Muscle layer of duodenum (tissue), 2 donors: ENCODE measurements around the gene FAM53B.

Experiments
- H3K27ac ChIP-seq: one replicate; pipeline ENCODE4 v1.7.0; 2013; ENCODE audit warnings: mild to moderate bottlenecking, low read length
- H3K27me3 ChIP-seq: one replicate; pipeline ENCODE4 v1.7.0; 2013; ENCODE audit warnings: low read depth, mild to moderate bottlenecking, control low read depth, low read length
- H3K36me3 ChIP-seq, 2 donors: one replicate each; pipeline ENCODE4 v1.7.0; 2013; ENCODE audit warnings: low read length in 2 of 2, control low read depth in 1 of 2, mild to moderate bottlenecking in 1 of 2; ENCODE audit not compliant: insufficient read depth in 2 of 2, control insufficient read depth in 1 of 2
- H3K4me1 ChIP-seq, 2 donors: one replicate each; pipeline ENCODE4 v1.7.0; 2013; ENCODE audit warnings: low read length in 2 of 2, mild to moderate bottlenecking in 2 of 2, control low read depth in 1 of 2, moderate library complexity in 1 of 2; ENCODE audit not compliant: insufficient read depth in 2 of 2, control insufficient read depth in 1 of 2
- H3K4me3 ChIP-seq, 2 donors: one replicate each; pipeline ENCODE4 v1.7.0; 2013; ENCODE audit warnings: low read length in 2 of 2, low read depth in 1 of 2, mild to moderate bottlenecking in 1 of 2
- H3K9me3 ChIP-seq, 2 donors: one replicate each; pipeline ENCODE4 v1.7.0; 2013; ENCODE audit warnings: low read length in 2 of 2, control low read depth in 1 of 2, mild to moderate bottlenecking in 1 of 2; ENCODE audit not compliant: control insufficient read depth in 1 of 2
- donor health status: healthy.

Gene FAM53B

GRCh38 chr10:124741922-124742412 is 2.2 kb downstream of the FAM53B start:
- no peaks in the 10 kb centered on the region for H3K9me3 ChIP-seq
- peak overlapping the region; percentile 78 to 88 for H3K4me3 ChIP-seq
- H3K27ac ChIP-seq = peak overlapping the region; percentile 88
- no peaks in the 10 kb centered on the region for H3K36me3 ChIP-seq
- no peaks in the 10 kb centered on the region for H3K27me3 ChIP-seq
- H3K4me1 ChIP-seq = peaks cover 61 to 70% of the 10 kb centered on the region in 2 donors

GRCh38 chr10:124741281-124741921 is 2.8 kb downstream of the FAM53B start:
- Histone ChIP-seq H3K9me3 (no peaks in the 10 kb centered on the region), H3K27me3 (no peaks in the 10 kb centered on the region), H3K27ac (peak overlapping the region; percentile 88), H3K4me3 (peak overlapping the region; percentile 78 to 88), H3K4me1 (peaks cover 67 to 76% of the 10 kb centered on the region in 2 donors), H3K36me3 (no peaks in the 10 kb centered on the region)

DNA sequence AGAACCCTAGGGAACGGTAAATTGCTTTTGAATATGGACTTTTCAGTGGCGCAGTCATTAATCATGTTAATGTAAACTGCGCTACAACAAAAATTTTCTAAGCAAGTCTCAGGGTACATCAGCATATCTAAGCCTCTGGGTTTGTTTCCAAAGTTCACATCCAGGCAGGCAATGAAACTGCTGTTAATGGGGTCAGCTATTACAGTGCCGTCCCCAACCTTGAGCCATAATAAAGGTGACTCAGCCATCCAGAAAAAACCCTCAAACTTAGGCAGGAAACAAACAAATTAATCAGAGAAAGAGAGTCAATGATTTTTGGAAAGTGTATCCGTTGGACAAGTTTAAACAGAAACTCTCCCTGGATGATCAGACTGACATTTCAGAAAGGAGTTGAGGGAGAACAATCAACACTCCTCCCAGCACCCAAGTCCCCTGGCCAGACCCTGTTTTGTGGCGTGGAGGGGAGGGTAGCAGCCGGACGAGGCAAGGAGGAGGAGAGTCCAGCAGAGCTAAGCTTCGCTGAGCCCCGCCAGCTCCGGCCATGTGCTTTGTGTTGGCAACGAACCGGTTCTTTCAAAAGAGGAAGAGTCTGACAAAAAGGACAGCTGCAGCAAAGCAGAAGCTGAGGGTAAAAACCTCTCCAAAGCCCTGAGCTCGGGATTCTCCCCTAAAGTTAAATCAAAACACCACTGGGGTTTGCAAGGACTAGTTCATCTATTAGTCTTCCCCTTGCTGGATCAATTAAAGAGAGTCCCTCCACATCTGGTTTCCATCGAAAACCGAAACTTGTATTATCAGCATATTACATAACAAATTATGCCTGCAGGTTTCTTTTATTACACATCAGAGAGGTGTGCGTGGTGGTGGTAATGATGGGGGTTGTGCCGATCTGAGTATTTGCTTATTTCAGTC is 3.6 kb downstream of the FAM53B start:
- Histone ChIP-seq H3K27me3 (no peaks in the 10 kb centered on the region), H3K27ac (peak overlapping the region; percentile 88), H3K4me3 (peak overlapping the region; percentile 78 to 88), H3K36me3 (no peaks in the 10 kb centered on the region), H3K9me3 (no peaks in the 10 kb centered on the region), H3K4me1 (peaks cover 68 to 81% of the 10 kb centered on the region in 2 donors)

- H3K4me3 ChIP-seq = peak overlapping the region in 1 of 2 donors; percentile 78
- no peaks in the 10 kb centered on the region for H3K9me3 ChIP-seq
- peaks cover 64 to 81% of the 10 kb centered on the region in 2 donors for H3K4me1 ChIP-seq
- no peaks in the 10 kb centered on the region for H3K27me3 ChIP-seq
- H3K36me3 ChIP-seq = no peaks in the 10 kb centered on the region
- peak overlapping the region; percentile 88 for H3K27ac ChIP-seq
These were observed 4.2 kb downstream of the FAM53B start for GRCh38 chr10:124739986-124740368.

DNA sequence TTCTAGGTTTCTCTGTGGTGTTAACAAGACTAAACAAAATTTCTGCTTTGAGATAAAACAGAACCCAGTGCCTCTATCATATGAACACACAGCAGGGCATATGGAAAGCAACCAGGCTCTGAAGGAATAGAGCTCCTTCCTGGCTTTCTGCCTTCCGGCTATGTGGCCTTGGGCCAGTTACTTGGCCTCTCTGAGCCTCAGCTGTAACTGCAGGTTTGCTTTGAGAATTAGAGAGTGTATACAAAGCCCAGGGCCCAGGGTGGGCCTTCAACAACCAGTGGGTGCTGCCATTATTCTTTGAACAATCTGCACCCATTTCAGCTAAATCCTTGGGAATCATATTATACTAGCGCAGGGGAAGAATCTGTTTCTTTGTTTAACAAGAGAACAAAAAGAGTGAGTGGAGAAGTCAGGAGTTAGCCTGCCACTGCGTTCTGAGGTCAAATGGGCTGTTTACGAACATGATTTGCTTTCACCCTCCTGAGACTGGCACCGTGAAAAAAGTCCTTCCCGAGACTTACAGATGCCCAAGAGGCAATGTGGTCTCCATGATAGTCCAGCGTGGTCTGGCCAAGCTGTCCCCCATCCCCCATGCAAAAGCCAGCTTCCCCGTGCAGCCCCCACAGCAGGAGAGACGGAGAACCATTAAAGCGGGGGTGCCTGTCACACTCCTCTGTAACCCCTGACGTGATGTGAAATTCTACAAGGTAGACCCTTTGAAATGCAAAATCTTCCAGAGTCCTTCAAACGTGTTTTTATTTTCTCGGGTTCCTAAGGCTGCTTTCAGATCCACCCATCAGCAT is 4.9 kb downstream of the FAM53B start:
- Histone ChIP-seq H3K4me3 (peak overlapping the region in 1 of 2 donors; percentile 3), H3K36me3 (no peaks in the 10 kb centered on the region), H3K27me3 (no peaks in the 10 kb centered on the region), H3K27ac (peak overlapping the region; percentile 88), H3K9me3 (no peaks in the 10 kb centered on the region), H3K4me1 (peaks cover 65 to 85% of the 10 kb centered on the region in 2 donors)

DNA sequence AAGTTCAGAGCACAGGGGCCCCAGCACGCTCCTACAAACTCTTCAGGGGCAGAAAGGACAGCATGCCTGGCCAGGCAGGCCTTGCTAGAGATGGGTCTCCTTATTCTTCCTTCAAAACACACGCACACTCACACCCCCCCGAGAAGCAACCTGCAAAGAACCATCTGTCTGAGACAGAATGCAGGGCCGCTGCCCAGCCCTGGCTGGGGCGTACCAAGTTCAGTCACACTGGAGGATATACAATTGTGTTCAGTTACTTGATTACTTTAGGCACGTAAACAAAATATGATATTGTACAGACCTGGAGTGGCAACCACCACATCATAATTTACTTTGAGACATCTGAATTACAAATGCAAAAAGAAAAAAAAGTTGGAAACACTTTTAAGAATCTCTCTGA is 5.7 kb downstream of the FAM53B start:
- Histone ChIP-seq H3K4me1 (peaks cover 74 to 94% of the 10 kb centered on the region in 2 donors), H3K27me3 (no peaks in the 10 kb centered on the region), H3K4me3 (no peak overlapping the region), H3K36me3 (no peaks in the 10 kb centered on the region), H3K27ac (peak overlapping the region; percentile 72), H3K9me3 (no peaks in the 10 kb centered on the region)

DNA sequence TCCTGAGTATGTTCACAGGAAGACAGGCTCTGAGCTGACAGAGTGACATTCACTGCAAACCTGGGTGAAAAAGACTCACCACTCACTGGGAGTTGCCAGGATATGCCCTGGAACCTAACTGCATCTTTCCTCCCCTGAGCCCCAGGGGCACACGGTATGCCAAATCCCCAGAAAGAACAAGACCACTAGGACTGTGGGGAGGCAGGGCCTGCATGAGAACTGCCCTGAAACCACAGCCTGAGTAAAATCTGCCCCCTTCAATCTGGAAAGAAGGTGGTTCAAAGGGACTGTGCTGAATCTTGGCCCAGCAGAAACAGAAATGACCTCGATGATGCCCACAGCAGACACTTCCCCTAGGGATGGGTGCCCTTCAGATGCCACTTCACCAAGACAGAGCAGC is 6.5 kb downstream of the FAM53B start:
- H3K27me3 ChIP-seq = no peaks in the 10 kb centered on the region
- H3K4me1 ChIP-seq = peaks cover 81 to 99% of the 10 kb centered on the region in 2 donors
- no peak overlapping the region for H3K4me3 ChIP-seq
- no peaks in the 10 kb centered on the region for H3K9me3 ChIP-seq
- no peaks in the 10 kb centered on the region for H3K36me3 ChIP-seq
- H3K27ac ChIP-seq = peak overlapping the region; percentile 72

GRCh38 chr10:124737221-124737620 is 7.0 kb downstream of the FAM53B start:
- Histone ChIP-seq H3K9me3 (no peaks in the 10 kb centered on the region), H3K4me3 (peak overlapping the region in 1 of 2 donors; percentile 16), H3K36me3 (no peaks in the 10 kb centered on the region), H3K27ac (peak overlapping the region; percentile 72), H3K4me1 (peaks cover 81 to 99% of the 10 kb centered on the region in 2 donors), H3K27me3 (no peaks in the 10 kb centered on the region)

- no peaks in the 10 kb centered on the region for H3K36me3 ChIP-seq
- peak overlapping the region; percentile 62 for H3K27ac ChIP-seq
- no peaks in the 10 kb centered on the region for H3K27me3 ChIP-seq
- H3K9me3 ChIP-seq = no peaks in the 10 kb centered on the region
- peak overlapping the region in 1 of 2 donors; percentile 16 for H3K4me3 ChIP-seq
- H3K4me1 ChIP-seq = peaks cover 75 to 95% of the 10 kb centered on the region in 2 donors
These were observed 7.6 kb downstream of the FAM53B start for GRCh38 chr10:124736491-124737136.

DNA sequence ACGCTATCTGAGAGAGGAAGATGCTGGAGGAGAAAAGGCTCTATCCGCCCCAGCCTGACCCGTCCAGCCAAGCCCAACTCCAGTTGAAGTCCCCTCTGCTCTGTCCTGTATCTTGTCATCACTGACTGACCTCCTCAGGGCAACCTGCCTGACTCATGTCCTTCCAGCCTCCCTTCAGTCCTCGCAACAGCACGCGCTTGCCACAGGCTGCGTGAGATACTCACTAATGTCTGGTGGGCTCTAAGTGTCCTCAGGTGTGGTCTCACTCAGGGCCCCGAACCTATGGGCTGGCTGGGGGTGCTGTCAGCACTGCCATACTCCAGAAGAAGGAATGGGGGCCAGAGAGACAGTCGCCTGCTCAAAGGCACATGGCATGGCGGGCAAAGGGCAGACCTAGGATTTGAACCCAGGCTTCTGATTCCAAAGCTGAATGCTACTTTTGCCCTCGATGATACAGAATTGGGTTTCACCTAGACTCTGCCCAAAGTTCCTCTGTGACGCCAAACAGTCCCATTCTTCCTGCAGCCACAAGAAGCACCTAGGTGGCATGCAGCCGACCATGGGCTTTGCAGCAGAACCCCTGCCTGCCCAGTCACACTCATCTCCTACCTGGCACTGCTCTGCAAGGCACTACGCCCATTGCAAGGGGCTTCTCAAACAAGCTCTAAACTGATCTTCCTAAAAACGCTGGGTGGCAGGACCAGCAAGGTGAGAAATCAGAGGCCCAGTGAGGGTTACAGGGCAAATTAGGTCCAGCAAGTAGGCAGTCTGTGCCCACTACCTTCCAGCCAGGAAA is 8.5 kb downstream of the FAM53B start:
- H3K27ac ChIP-seq = peak overlapping the region; percentile 62
- no peaks in the 10 kb centered on the region for H3K27me3 ChIP-seq
- no peaks in the 10 kb centered on the region for H3K9me3 ChIP-seq
- H3K36me3 ChIP-seq = no peaks in the 10 kb centered on the region
- H3K4me3 ChIP-seq = peak overlapping the region in 1 of 2 donors; percentile 16
- peaks cover 70 to 86% of the 10 kb centered on the region in 2 donors for H3K4me1 ChIP-seq
